ENCODE data around the gene LCORL. TPM values are rescaled to one million over a fixed set of nuclear protein-coding genes. Genes with fewer than 3 reads are reported as not detected.

LCORL gene
- total RNA-seq, 1 experiment from 2014 or later, result 11.3 TPM

DNA sequence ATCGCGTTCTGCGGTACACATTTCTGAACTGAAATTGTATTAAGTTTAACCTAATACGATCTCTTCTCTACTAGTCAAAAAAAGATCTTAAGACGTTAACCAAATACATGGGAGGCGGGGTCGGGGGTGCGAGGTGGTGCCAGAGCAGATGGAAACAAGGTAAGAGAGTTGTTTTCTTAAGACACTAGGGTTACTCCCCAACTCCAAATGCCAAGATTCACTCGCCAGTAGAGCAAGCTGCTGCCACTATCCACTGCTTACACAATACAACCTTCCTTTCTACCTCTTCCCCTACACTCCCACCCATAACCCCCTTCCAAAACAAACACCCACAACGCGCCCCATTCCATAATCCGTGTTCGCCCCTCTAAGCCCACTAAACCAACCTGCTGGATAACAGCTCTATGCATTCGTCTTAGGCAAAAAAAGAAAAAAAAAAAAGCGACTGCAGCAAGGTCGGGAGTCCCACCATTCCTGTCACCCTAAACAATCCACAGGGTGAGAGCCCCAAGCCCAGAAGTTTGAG lies 1.3 kb downstream of the LCORL start:
- intact Hi-C loops (cut with micrococcal nuclease; ENCODE audit: unreplicated experiment), result loop anchor here (2.0 to 5.0 kb wide), 3 partner anchors 47 to 443 kb away; partner anchors contain the start of genes DCAF16, LAP3 and NCAPG
- Mint-ChIP-seq H3K36me3 (ENCODE audit: insufficient read depth, unreplicated experiment) (peaks cover 11% of the 10 kb centered on the region), H3K27ac (ENCODE audit: unreplicated experiment) (peak overlapping the region; percentile 87), H3K4me3 (ENCODE audit: unreplicated experiment) (peak overlapping the region; percentile 97), H3K4me1 (ENCODE audit: low read depth, unreplicated experiment) (peaks cover 9% of the 10 kb centered on the region), H3K9me3 (ENCODE audit: unreplicated experiment) (no peaks in the 10 kb centered on the region), H3K27me3 (ENCODE audit: insufficient read depth, unreplicated experiment) (peaks cover under 1% of the 10 kb centered on the region)
- TF ChIP-seq, protein P1, sequence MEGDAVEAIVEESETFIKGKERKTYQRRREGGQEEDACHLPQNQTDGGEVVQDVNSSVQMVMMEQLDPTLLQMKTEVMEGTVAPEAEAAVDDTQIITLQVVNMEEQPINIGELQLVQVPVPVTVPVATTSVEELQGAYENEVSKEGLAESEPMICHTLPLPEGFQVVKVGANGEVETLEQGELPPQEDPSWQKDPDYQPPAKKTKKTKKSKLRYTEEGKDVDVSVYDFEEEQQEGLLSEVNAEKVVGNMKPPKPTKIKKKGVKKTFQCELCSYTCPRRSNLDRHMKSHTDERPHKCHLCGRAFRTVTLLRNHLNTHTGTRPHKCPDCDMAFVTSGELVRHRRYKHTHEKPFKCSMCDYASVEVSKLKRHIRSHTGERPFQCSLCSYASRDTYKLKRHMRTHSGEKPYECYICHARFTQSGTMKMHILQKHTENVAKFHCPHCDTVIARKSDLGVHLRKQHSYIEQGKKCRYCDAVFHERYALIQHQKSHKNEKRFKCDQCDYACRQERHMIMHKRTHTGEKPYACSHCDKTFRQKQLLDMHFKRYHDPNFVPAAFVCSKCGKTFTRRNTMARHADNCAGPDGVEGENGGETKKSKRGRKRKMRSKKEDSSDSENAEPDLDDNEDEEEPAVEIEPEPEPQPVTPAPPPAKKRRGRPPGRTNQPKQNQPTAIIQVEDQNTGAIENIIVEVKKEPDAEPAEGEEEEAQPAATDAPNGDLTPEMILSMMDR (IDR thresholded peaks at IDR 0.05; ENCODE audit: insufficient read depth in 1 of 2, low read depth in 1 of 2, low read length in 1 of 2, severe bottlenecking in 1 of 2, unreplicated experiment in 1 of 2), result no peak
- no peak for DNase-seq
- Histone ChIP-seq H3K4me1 (no peaks in the 10 kb centered on the region), H3K4me3 (ENCODE audit: low read depth, low read length) (peak overlapping the region; percentile 80), H3K36me3 (ENCODE audit: control insufficient read depth, insufficient read depth, low read length) (no peaks in the 10 kb centered on the region), H3K27me3 (replicated peaks; ENCODE audit: control insufficient read depth, insufficient read depth, low read length) (no peaks in the 10 kb centered on the region), H3K9me3 (no peaks in the 10 kb centered on the region)
- ChIA-PET POLR2A (interaction anchor here (0.6 kb wide), 1 partner anchor 489 kb away, joined by 5 read pairs; no protein-coding TSS in a partner anchor), CTCF (interaction anchor here (0.6 kb wide), 1 partner anchor 203 kb away, joined by 3 read pairs; no protein-coding TSS in a partner anchor)
- BruUV-seq (replicated peaks), result no TSS peak

GRCh38 chr4:18014269-18014668 lies 7.3 kb downstream of the LCORL start:
- intact Hi-C loops (cut with micrococcal nuclease; ENCODE audit: unreplicated experiment), result no loop called here
- ChIA-PET CTCF (no interaction called here), POLR2A (no interaction called here)
- H3K4me1 Mint-ChIP-seq (ENCODE audit: low read depth, unreplicated experiment), result peaks cover 22% of the 10 kb centered on the region
- DNase-seq, result no peak
- H3K4me3 Mint-ChIP-seq (ENCODE audit: unreplicated experiment), result no peak overlapping the region
- H3K27me3 Mint-ChIP-seq (ENCODE audit: insufficient read depth, unreplicated experiment), result no peaks in the 10 kb centered on the region
- no peak overlapping the region for H3K27ac Mint-ChIP-seq (ENCODE audit: unreplicated experiment)
- Histone ChIP-seq H3K4me1 (peaks cover 5% of the 10 kb centered on the region; the same call in 1 of the 2 replicates), H3K36me3 (ENCODE audit: control insufficient read depth, insufficient read depth, low read length) (no peaks in the 10 kb centered on the region; the same call in 1 of the 2 replicates), H3K27me3 (replicated peaks; ENCODE audit: control insufficient read depth, insufficient read depth, low read length) (no peaks in the 10 kb centered on the region), H3K9me3 (no peaks in the 10 kb centered on the region), H3K4me3 (ENCODE audit: low read depth, low read length) (no peak overlapping the region)
- no TSS peak for BruUV-seq (replicated peaks)
- no peaks in the 10 kb centered on the region for H3K36me3 Mint-ChIP-seq (ENCODE audit: insufficient read depth, unreplicated experiment)
- H3K9me3 Mint-ChIP-seq (ENCODE audit: unreplicated experiment), result no peaks in the 10 kb centered on the region
- TF ChIP-seq, protein P1 (IDR thresholded peaks at IDR 0.05; ENCODE audit: insufficient read depth in 1 of 2, low read depth in 1 of 2, low read length in 1 of 2, severe bottlenecking in 1 of 2, unreplicated experiment in 1 of 2), result no peak

DNA sequence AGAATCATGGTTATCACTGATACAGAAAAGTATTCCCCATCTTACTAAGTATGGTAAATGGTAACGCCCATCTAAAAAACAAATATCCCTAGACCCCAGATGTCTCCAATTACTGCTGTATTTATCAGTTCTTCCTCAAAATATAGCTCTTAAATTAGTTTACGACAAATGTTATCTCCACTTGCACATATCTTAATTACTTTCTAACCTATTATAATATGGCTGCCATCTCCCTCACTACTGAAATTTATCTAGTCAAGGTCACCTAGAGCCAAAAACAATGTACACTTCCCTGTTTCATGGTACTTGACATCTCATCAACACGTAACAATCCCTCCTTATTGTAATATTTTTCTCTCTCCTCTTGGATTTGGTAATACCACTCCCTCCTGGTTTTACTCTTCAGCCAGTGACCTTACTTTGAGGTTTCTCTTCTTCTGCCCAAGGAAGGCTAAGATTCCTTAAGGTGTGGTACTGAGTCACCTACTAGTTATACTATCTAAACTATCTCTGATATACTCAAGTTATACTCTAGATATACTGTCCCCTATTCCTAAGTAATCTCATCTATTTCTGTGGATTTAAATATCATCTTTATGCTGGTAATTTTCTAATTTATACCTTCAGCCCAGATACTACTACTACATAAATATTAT lies 8.6 kb downstream of the LCORL start:
- intact Hi-C loops (cut with micrococcal nuclease; ENCODE audit: unreplicated experiment), result no loop called here
- ChIA-PET CTCF (no interaction called here), POLR2A (no interaction called here)
- no TSS peak for BruUV-seq (replicated peaks)
- Mint-ChIP-seq H3K27me3 (ENCODE audit: insufficient read depth, unreplicated experiment) (no peaks in the 10 kb centered on the region), H3K27ac (ENCODE audit: unreplicated experiment) (no peak overlapping the region), H3K4me3 (ENCODE audit: unreplicated experiment) (no peak overlapping the region), H3K9me3 (ENCODE audit: unreplicated experiment) (no peaks in the 10 kb centered on the region), H3K36me3 (ENCODE audit: insufficient read depth, unreplicated experiment) (no peaks in the 10 kb centered on the region), H3K4me1 (ENCODE audit: low read depth, unreplicated experiment) (peaks cover 22% of the 10 kb centered on the region)
- Histone ChIP-seq H3K4me3 (ENCODE audit: low read depth, low read length) (no peak overlapping the region), H3K9me3 (no peaks in the 10 kb centered on the region), H3K27me3 (replicated peaks; ENCODE audit: control insufficient read depth, insufficient read depth, low read length) (no peaks in the 10 kb centered on the region), H3K36me3 (ENCODE audit: control insufficient read depth, insufficient read depth, low read length) (no peaks in the 10 kb centered on the region; the same call in 1 of the 2 replicates), H3K4me1 (peaks cover 5% of the 10 kb centered on the region; the same call in 1 of the 2 replicates)
- TF ChIP-seq, protein P1 (IDR thresholded peaks at IDR 0.05; ENCODE audit: insufficient read depth in 1 of 2, low read depth in 1 of 2, low read length in 1 of 2, severe bottlenecking in 1 of 2, unreplicated experiment in 1 of 2), result no peak
- DNase-seq, result no peak
